H9 (cell line): ENCODE data around the gene PPIL6. TPM values are rescaled to one million over a fixed set of nuclear protein-coding genes. Genes with fewer than 3 reads are reported as not detected.
A peak's percentile ranks its signal among the peaks of the same experiment; 100 is the strongest.

Source experiments
- DNase-seq: peaks from one replicate; pipeline ENCODE4 v3.0.0-alpha.2; 2017
- H2AFZ ChIP-seq: one replicate; pipeline ENCODE4 v1.6.1; 2013; ENCODE audit warnings: mild to moderate bottlenecking, low read length, control low read depth, moderate library complexity
- H2AK5ac ChIP-seq: 2 replicates; pipeline ENCODE4 v1.6.1; 2013; ENCODE audit warnings: low read length, control low read depth, mixed read lengths; ENCODE audit not compliant: insufficient read length
- H2BK120ac ChIP-seq: one replicate; pipeline ENCODE4 v1.6.1; 2013; ENCODE audit warnings: low read depth, mild to moderate bottlenecking, low read length, control low read depth, inconsistent platforms; ENCODE audit not compliant: poor library complexity, severe bottlenecking
- H2BK12ac ChIP-seq: 2 replicates; pipeline ENCODE4 v1.6.1; 2013; ENCODE audit warnings: low read length, control low read depth, mixed read lengths, low read depth; ENCODE audit not compliant: insufficient read length
- H2BK15ac ChIP-seq: 2 replicates; pipeline ENCODE4 v1.6.1; 2013; ENCODE audit warnings: low read depth, low read length, control low read depth
- H2BK20ac ChIP-seq: one replicate; pipeline ENCODE4 v1.6.1; 2013; ENCODE audit warnings: low read depth, mild to moderate bottlenecking, low read length, control low read depth, inconsistent platforms; ENCODE audit not compliant: poor library complexity, severe bottlenecking
- H2BK5ac ChIP-seq: 2 replicates; pipeline ENCODE4 v1.6.1; 2013; ENCODE audit warnings: low read length, control low read depth, mixed read lengths; ENCODE audit not compliant: insufficient read length
- H3K14ac ChIP-seq: 2 replicates; pipeline ENCODE4 v1.6.1; 2013; ENCODE audit warnings: low read length, control low read depth; ENCODE audit not compliant: insufficient read depth
- H3K18ac ChIP-seq: 2 replicates; pipeline ENCODE4 v1.6.1; 2013; ENCODE audit warnings: low read depth, mild to moderate bottlenecking, mixed read lengths, low read length, control low read depth; ENCODE audit not compliant: insufficient read length
- H3K23ac ChIP-seq: 2 replicates; pipeline ENCODE4 v1.6.1; 2013; ENCODE audit warnings: low read length, control low read depth, mixed read lengths, low read depth; ENCODE audit not compliant: insufficient read length
- H3K23me2 ChIP-seq: 2 replicates; pipeline ENCODE4 v1.6.1; 2013; ENCODE audit warnings: low read depth, mild to moderate bottlenecking, mixed read lengths, low read length, control low read depth; ENCODE audit not compliant: insufficient read length, poor library complexity, severe bottlenecking
- H3K27ac ChIP-seq: 2 replicates; pipeline ENCODE4 v1.5.1; 2013; ENCODE audit warnings: low read length, control low read depth, mixed read lengths, low read depth; ENCODE audit not compliant: insufficient read length
- H3K27me3 ChIP-seq: 2 replicates; pipeline ENCODE4 v1.6.1; 2013; ENCODE audit warnings: low read length, control low read depth, inconsistent platforms; ENCODE audit not compliant: insufficient read depth
- H3K4ac ChIP-seq: 2 replicates; pipeline ENCODE4 v1.6.1; 2013; ENCODE audit warnings: low read depth, mild to moderate bottlenecking, control low read depth, inconsistent platforms, low read length, moderate library complexity
- H3K4me1 ChIP-seq: 2 replicates; pipeline ENCODE4 v1.6.1; 2013; ENCODE audit warnings: low read length, control low read depth, inconsistent platforms; ENCODE audit not compliant: insufficient read depth
- H3K4me2 ChIP-seq: 2 replicates; pipeline ENCODE4 v1.6.1; 2013; ENCODE audit warnings: low read length, control low read depth, mixed read lengths; ENCODE audit not compliant: insufficient read length, insufficient read depth
- H3K56ac ChIP-seq: 2 replicates; pipeline ENCODE4 v1.6.1; 2013; ENCODE audit warnings: low read depth, mild to moderate bottlenecking, mixed read lengths, low read length, control low read depth; ENCODE audit not compliant: insufficient read length
- H3K79me1 ChIP-seq: 2 replicates; pipeline ENCODE4 v1.6.1; 2013; ENCODE audit warnings: low read depth, mild to moderate bottlenecking, moderate library complexity, low read length, control low read depth, inconsistent platforms; ENCODE audit not compliant: insufficient read depth, poor library complexity, severe bottlenecking
- H3K79me2 ChIP-seq: 2 replicates; pipeline ENCODE4 v1.6.1; 2013; ENCODE audit warnings: low read length, control low read depth, inconsistent platforms; ENCODE audit not compliant: insufficient read depth
- H3K9ac ChIP-seq: 2 replicates; pipeline ENCODE4 v1.6.1; 2013; ENCODE audit warnings: low read length, control low read depth, mixed read lengths; ENCODE audit not compliant: insufficient read length; ENCODE audit errors: extremely low read depth
- H3K9me3 ChIP-seq: one replicate; pipeline ENCODE4 v1.6.1; 2013; ENCODE audit warnings: low read depth, low read length, inconsistent platforms; ENCODE audit not compliant: control insufficient read depth
- H3T11ph ChIP-seq: one replicate; pipeline ENCODE4 v1.6.1; 2013; ENCODE audit warnings: mild to moderate bottlenecking, low read length, control low read depth, inconsistent platforms
- H4K20me1 ChIP-seq: one replicate; pipeline ENCODE4 v1.6.1; 2013; ENCODE audit not compliant: control insufficient read depth, insufficient read length, insufficient read depth
- H4K5ac ChIP-seq: 2 replicates; pipeline ENCODE4 v1.6.1; 2013; ENCODE audit warnings: low read depth, mild to moderate bottlenecking, mixed read lengths, low read length, control low read depth; ENCODE audit not compliant: insufficient read length
- H4K8ac ChIP-seq: replicated peaks from 2 replicates; pipeline ENCODE4 v1.6.1; 2013; ENCODE audit warnings: low read length, control low read depth, mixed read lengths, low read depth; ENCODE audit not compliant: insufficient read length
- H4K91ac ChIP-seq: 2 replicates; pipeline ENCODE4 v1.6.1; 2013; ENCODE audit warnings: low read depth, mild to moderate bottlenecking, moderate library complexity, mixed read lengths, low read length, control low read depth; ENCODE audit not compliant: insufficient read length
- H3K27ac Mint-ChIP-seq, 3 experiments: 2 replicates in 2 of 3; 3 replicates in 1 of 3; pipeline ENCODE4 v1.8.0; 2020 to 2021; ENCODE audit warnings: mixed read lengths in 3 of 3, mild to moderate bottlenecking in 1 of 3, moderate library complexity in 1 of 3
- H3K27me3 Mint-ChIP-seq: 2 replicates; pipeline ENCODE4 v1.8.0; 2021; ENCODE audit warnings: low read depth, mild to moderate bottlenecking, moderate library complexity, mixed read lengths
- H3K36me3 Mint-ChIP-seq, 3 experiments: 2 replicates in 2 of 3; 3 replicates in 1 of 3; pipeline ENCODE4 v1.8.0; 2020 to 2021; ENCODE audit warnings: low read depth in 3 of 3, mixed read lengths in 3 of 3; ENCODE audit not compliant: insufficient read depth in 1 of 3
- H3K4me1 Mint-ChIP-seq, 2 experiments: 2 replicates each; pipeline ENCODE4 v1.8.0; 2020; ENCODE audit warnings: mixed read lengths in 2 of 2
- H3K4me3 Mint-ChIP-seq, 2 experiments: 2 replicates in 1 of 2; 3 replicates in 1 of 2; pipeline ENCODE4 v1.8.0; 2020 to 2021; ENCODE audit warnings: mild to moderate bottlenecking in 2 of 2, mixed read lengths in 2 of 2, moderate library complexity in 1 of 2
- H3K9me3 Mint-ChIP-seq, 2 experiments: 2 replicates in 1 of 2; 3 replicates in 1 of 2; pipeline ENCODE4 v1.8.0; 2020; ENCODE audit warnings: mild to moderate bottlenecking in 2 of 2, mixed read lengths in 2 of 2, moderate library complexity in 1 of 2
- CTCF ChIP-seq: fragments of 200-600 bp; sonication (generic); conservative IDR thresholded peaks from 3 replicates; pipeline ENCODE4 v1.8.0; 2021; ENCODE audit warnings: antibody characterized with exemption, mild to moderate bottlenecking
- WGBS: extraction: QIAGEN DNeasy Blood & Tissue Kit; methylation state at CpG from one replicate; pipeline ENCODE4 v1.1.7; 2013; ENCODE audit warnings: missing lambda C conversion rate, low lambda C conversion rate, mixed read lengths; ENCODE audit not compliant: insufficient read length; ENCODE audit errors: extremely low coverage; 5-methylcytosine and 5-hydroxymethylcytosine counted together
- total RNA-seq: library from RNA; stranded (reverse); gene quantifications from 2 replicates; pipeline ENCODE4 v1.2.1, GENCODE V29; 2021

PPIL6 gene
- total RNA-seq, 1 experiment from 2014 or later, result 1.0 TPM

DNA sequence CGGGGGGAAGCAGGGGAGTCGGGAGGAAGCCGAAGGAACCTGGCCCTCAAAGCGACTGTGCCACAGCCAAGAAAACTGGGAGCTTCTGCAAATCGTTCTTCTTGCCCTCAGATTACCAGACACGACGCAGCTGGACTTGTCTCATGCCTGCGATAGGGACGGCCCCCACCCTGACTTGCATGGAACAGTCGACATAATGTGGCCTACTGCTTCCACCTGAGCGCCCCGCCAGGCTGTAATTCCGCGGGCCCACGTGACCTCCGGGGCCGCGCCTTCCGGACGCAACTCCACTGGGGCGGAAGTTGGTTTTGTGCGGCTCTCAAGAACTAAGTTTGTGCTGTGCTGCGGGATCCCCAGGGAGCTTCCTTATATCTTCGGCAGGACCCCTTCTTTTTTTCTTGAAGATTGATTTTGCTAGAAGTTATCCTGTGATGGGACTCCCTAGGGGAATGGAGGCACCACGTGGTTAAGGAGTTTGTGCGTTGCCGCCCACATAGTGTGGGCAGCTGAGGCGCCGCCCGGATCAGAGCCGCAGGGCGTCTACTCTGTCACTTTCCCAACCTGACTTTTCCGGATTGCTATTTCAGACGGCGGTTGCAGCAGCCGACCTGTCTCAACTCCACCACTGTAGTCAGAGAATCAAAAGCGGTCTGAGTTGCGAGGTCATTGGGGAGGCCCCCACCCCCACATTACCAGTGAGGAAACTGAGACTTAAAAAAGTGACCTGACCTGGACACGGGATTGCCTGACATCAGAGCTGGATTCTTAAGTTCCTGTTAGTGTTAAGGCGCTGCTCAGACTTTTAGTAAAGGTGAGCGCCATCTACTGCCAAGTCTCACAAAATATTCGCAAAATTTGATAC is 57.6 kb downstream of the PPIL6 start:
- Mint-ChIP-seq H3K36me3 (peaks cover 5 to 16% (median 15%) of the 10 kb centered on the region in 3 experiments; a peak in 6 of 7 replicates), H3K4me3 (peak overlapping the region; percentile 85 to 89), H3K27ac (peak overlapping the region; percentile 100), H3K4me1 (peaks cover 22 to 23% of the 10 kb centered on the region in 2 experiments), H3K9me3 (no peaks in the 10 kb centered on the region), H3K27me3 (no peaks in the 10 kb centered on the region)
- no peaks in the 10 kb centered on the region for H3K9me3 ChIP-seq
- peak overlapping the region; percentile 71 for H2AFZ ChIP-seq
- H3K9ac ChIP-seq, result peak overlapping the region; percentile 99
- H2BK20ac ChIP-seq, result no peak overlapping the region
- peak overlapping the region; percentile 97 for H3K56ac ChIP-seq
- H2AK5ac ChIP-seq, result no peak overlapping the region
- no peaks in the 10 kb centered on the region for H3K79me1 ChIP-seq
- peak overlapping the region; percentile 100 for H3K18ac ChIP-seq
- peaks cover 23% of the 10 kb centered on the region for H3K79me2 ChIP-seq
- peak overlapping the region; percentile 85 for H4K5ac ChIP-seq
- H3K27me3 ChIP-seq, result no peaks in the 10 kb centered on the region
- H3K4ac ChIP-seq, result no peak overlapping the region; the same call in 1 of the 2 replicates
- peak overlapping the region; percentile 91 for H3T11ph ChIP-seq
- H2BK120ac ChIP-seq, result peak overlapping the region; percentile 96
- H2BK12ac ChIP-seq, result peak overlapping the region; percentile 99
- no peaks in the 10 kb centered on the region for H4K20me1 ChIP-seq
- H2BK5ac ChIP-seq, result peak overlapping the region; percentile 98
- H3K4me1 ChIP-seq, result no peaks in the 10 kb centered on the region
- peak overlapping the region; percentile 100 for H3K14ac ChIP-seq
- TF ChIP-seq CTCF, result peak; percentile 75; the same call in 2 of the 3 replicates
- no peak overlapping the region for H4K8ac ChIP-seq
- peak; percentile 95 for DNase-seq
- peak overlapping the region; percentile 84 for H3K27ac ChIP-seq
- H3K23ac ChIP-seq, result no peak overlapping the region
- H3K23me2 ChIP-seq, result peaks cover 5% of the 10 kb centered on the region
- WGBS, result no CpG with 5 or more reads among the region's 42 CpGs
- H4K91ac ChIP-seq, result no peak overlapping the region
- peak overlapping the region; percentile 62 for H3K4me2 ChIP-seq
- no peak overlapping the region for H2BK15ac ChIP-seq
